ENCODE measurements around the gene IL1A. TPM values are rescaled to one million over a fixed set of nuclear protein-coding genes. Genes with fewer than 3 reads are reported as not detected.

IL1A gene
- total RNA-seq, 1 experiment from 2014 or later: not detected

- DNase-seq (ENCODE audit: low read depth, low spot score): peak; percentile 39
- in situ Hi-C loops (cut with HindIII; ENCODE audit: low pct_unique_long_range_greater_than_20kb, low sequenced_read_pairs): no loop called here
Observed at GRCh38 chr2:112724591-112725525, 59.4 kb downstream of the IL1A start.

GRCh38 chr2:112723995-112724394, 60.3 kb downstream of the IL1A start:
- in situ Hi-C loops (cut with HindIII; ENCODE audit: low pct_unique_long_range_greater_than_20kb, low sequenced_read_pairs): no loop called here
- no peak for DNase-seq (ENCODE audit: low read depth, low spot score)

Other genes starting within 250 kb of the IL1A start
- 30.8 and 32.0 TPM in 2 replicates for gene POLR1B, start 242.0 kb downstream of the IL1A start, total RNA-seq (2014; rRNA removed; shearing (Covaris generic))
- 17.0 and 25.2 TPM in 2 replicates for gene CHCHD5, start 199.9 kb downstream of the IL1A start, total RNA-seq (2014; rRNA removed; shearing (Covaris generic))
- 29.2 and 32.8 TPM in 2 replicates for gene SLC20A1, start 138.6 kb downstream of the IL1A start, total RNA-seq (2014; rRNA removed; shearing (Covaris generic))
- gene NT5DC4, start 63.5 kb downstream of the IL1A start, total RNA-seq (2014; rRNA removed; shearing (Covaris generic)): 0.13 TPM in 1 of 2 replicates, not detected in the other
- gene CKAP2L, start 19.9 kb downstream of the IL1A start, total RNA-seq (2014; rRNA removed; shearing (Covaris generic)): 7.1 and 7.7 TPM in 2 replicates
- gene IL1B, start 52.3 kb upstream of the IL1A start, total RNA-seq (2014; rRNA removed; shearing (Covaris generic)): 0.69 TPM in 1 of 2 replicates, not detected in the other
- not detected in 2 replicates for gene IL37, start 126.7 kb upstream of the IL1A start, total RNA-seq (2014; rRNA removed; shearing (Covaris generic))
- gene IL36G, start 193.5 kb upstream of the IL1A start, total RNA-seq (2014; rRNA removed; shearing (Covaris generic)): not detected in 2 replicates
- not detected in 2 replicates for gene IL36A, start 221.0 kb upstream of the IL1A start, total RNA-seq (2014; rRNA removed; shearing (Covaris generic))